ENCODE data around the gene KDF1. TPM values are rescaled to one million over a fixed set of nuclear protein-coding genes. Genes with fewer than 3 reads are reported as not detected.

The KDF1 gene
- total and polyA plus RNA-seq, 2 of the 13 experiments (the other 11 are each of a cell fraction or from before 2014, with no cell fraction given) = 1.9 to 4.9 TPM

- TF ChIP-seq, protein P1, sequence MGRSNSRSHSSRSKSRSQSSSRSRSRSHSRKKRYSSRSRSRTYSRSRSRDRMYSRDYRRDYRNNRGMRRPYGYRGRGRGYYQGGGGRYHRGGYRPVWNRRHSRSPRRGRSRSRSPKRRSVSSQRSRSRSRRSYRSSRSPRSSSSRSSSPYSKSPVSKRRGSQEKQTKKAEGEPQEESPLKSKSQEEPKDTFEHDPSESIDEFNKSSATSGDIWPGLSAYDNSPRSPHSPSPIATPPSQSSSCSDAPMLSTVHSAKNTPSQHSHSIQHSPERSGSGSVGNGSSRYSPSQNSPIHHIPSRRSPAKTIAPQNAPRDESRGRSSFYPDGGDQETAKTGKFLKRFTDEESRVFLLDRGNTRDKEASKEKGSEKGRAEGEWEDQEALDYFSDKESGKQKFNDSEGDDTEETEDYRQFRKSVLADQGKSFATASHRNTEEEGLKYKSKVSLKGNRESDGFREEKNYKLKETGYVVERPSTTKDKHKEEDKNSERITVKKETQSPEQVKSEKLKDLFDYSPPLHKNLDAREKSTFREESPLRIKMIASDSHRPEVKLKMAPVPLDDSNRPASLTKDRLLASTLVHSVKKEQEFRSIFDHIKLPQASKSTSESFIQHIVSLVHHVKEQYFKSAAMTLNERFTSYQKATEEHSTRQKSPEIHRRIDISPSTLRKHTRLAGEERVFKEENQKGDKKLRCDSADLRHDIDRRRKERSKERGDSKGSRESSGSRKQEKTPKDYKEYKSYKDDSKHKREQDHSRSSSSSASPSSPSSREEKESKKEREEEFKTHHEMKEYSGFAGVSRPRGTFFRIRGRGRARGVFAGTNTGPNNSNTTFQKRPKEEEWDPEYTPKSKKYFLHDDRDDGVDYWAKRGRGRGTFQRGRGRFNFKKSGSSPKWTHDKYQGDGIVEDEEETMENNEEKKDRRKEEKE (IDR thresholded peaks at IDR 0.05) = no peak
- TF ChIP-seq ZBTB2 (CRISPR knock-in tag; IDR thresholded peaks at IDR 0.05; ENCODE audit: low read depth) (peak; percentile 9; the same call in 1 of the 2 replicates), CCDC6 (CRISPR knock-in tag; IDR thresholded peaks at IDR 0.05) (no peak), ZBTB7A (CRISPR knock-in tag; IDR thresholded peaks at IDR 0.05) (no peak), ZBTB33 (CRISPR knock-in tag; IDR thresholded peaks at IDR 0.05) (no peak), ZNF563 (CRISPR knock-in tag; IDR thresholded peaks at IDR 0.05) (0 out of 2 replicates have a peak, but pooled peaks have one; percentile 12), LRRFIP1 (CRISPR knock-in tag; conservative IDR thresholded peaks at IDR 0.05) (no peak), ZBTB38 (CRISPR knock-in tag; IDR thresholded peaks at IDR 0.05) (no peak), TEF (CRISPR knock-in tag; IDR thresholded peaks at IDR 0.05) (no peak), ZNF747 (CRISPR knock-in tag; IDR thresholded peaks at IDR 0.05; ENCODE audit: borderline replicate concordance) (no peak), HNRNPH1 (optimal IDR thresholded peaks at IDR 0.05; ENCODE audit: low read depth, low read length) (no peak), ZNF20 (CRISPR knock-in tag; IDR thresholded peaks at IDR 0.05) (no peak), REL (CRISPR knock-in tag; conservative IDR thresholded peaks at IDR 0.05) (0 out of 2 replicates have a peak, but pooled peaks have one; percentile 52), ZBTB7B (CRISPR knock-in tag; IDR thresholded peaks at IDR 0.05) (no peak), RBM22 (optimal IDR thresholded peaks at IDR 0.05; ENCODE audit: low read length) (peak; percentile 97)
- TF ChIP-seq, protein P2, sequence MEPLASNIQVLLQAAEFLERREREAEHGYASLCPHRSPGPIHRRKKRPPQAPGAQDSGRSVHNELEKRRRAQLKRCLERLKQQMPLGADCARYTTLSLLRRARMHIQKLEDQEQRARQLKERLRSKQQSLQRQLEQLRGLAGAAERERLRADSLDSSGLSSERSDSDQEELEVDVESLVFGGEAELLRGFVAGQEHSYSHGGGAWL (CRISPR knock-in tag; IDR thresholded peaks at IDR 0.05) = no peak
- TF ChIP-seq, protein P3, sequence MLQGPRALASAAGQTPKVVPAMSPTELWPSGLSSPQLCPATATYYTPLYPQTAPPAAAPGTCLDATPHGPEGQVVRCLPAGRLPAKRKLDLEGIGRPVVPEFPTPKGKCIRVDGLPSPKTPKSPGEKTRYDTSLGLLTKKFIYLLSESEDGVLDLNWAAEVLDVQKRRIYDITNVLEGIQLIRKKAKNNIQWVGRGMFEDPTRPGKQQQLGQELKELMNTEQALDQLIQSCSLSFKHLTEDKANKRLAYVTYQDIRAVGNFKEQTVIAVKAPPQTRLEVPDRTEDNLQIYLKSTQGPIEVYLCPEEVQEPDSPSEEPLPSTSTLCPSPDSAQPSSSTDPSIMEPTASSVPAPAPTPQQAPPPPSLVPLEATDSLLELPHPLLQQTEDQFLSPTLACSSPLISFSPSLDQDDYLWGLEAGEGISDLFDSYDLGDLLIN (CRISPR knock-in tag; IDR thresholded peaks at IDR 0.05; ENCODE audit: borderline replicate concordance) = no peak
Observed at GRCh38 chr1:27000090-27000816, 40.0 kb upstream of the KDF1 start (continued).
